Cardiac muscle cell (in vitro differentiated cells and primary cell): Measurements from ENCODE around the gene LAD1. TPM values are rescaled to one million over a fixed set of nuclear protein-coding genes. Genes with fewer than 3 reads are reported as not detected.

Source experiments
- DNase-seq, 2 donors: peaks; one replicate each; pipeline versions ENCODE4 v3.0.0 to v3.0.0-alpha.2; 2010 to 2017; ENCODE audit warnings: low read depth in 1 of 2, low spot score in 1 of 2
- H3K27ac ChIP-seq: fragments of 200-600 bp; sonication (generic); 2 replicates; pipeline ENCODE4 v1.5.1; 2016
- H3K27me3 ChIP-seq: fragments of 200-600 bp; sonication (generic); 2 replicates; pipeline ENCODE4 v1.6.0; 2016; ENCODE audit warnings: control low read depth
- H3K36me3 ChIP-seq: fragments of 200-600 bp; sonication (generic); 2 replicates; pipeline ENCODE4 v1.5.1; 2016; ENCODE audit warnings: control low read depth
- H3K4me1 ChIP-seq: fragments of 200-600 bp; sonication (generic); 2 replicates; pipeline ENCODE4 v1.8.1; 2017; ENCODE audit warnings: low read depth, mild to moderate bottlenecking, mixed run types
- H3K4me3 ChIP-seq: fragments of 200-600 bp; sonication (generic); 2 replicates; pipeline ENCODE4 v1.5.1; 2016; ENCODE audit warnings: mild to moderate bottlenecking
- H3K9me3 ChIP-seq: fragments of 200-600 bp; sonication (generic); 2 replicates; pipeline ENCODE4 v1.5.1; 2017; ENCODE audit warnings: low read depth, mild to moderate bottlenecking, control low read depth
- polyA plus RNA-seq: library from polyadenylated mRNA; unstranded; fragments of >200 nt; fragmentation: Nextera tagmentation; extraction: Ambion mirVana; gene quantifications from 2 replicates; pipeline ENCODE4 v1.2.1, GENCODE V29; 2016
- total RNA-seq: library from RNA; depleted of rRNA; stranded (reverse); fragments of >200 nt; gene quantifications from 2 replicates; pipeline ENCODE4 v1.2.3, GENCODE V29; 2016
- TF ChIP-seq, protein P1 (sequence below): IDR thresholded peaks from 2 replicates; pipeline ENCODE4 v1.5.1; 2012; ENCODE audit warnings: low read depth, mild to moderate bottlenecking, low read length

Gene LAD1
- total and polyA plus RNA-seq, 2 experiments from 2014 or later, result 8.2 to 12.6 TPM

- DNase-seq, result no peak
- Histone ChIP-seq H3K27ac (no peak overlapping the region), H3K4me3 (no peak overlapping the region), H3K27me3 (no peaks in the 10 kb centered on the region), H3K4me1 (peaks cover 15% of the 10 kb centered on the region), H3K9me3 (no peaks in the 10 kb centered on the region), H3K36me3 (no peaks in the 10 kb centered on the region)
- TF ChIP-seq, protein P1, sequence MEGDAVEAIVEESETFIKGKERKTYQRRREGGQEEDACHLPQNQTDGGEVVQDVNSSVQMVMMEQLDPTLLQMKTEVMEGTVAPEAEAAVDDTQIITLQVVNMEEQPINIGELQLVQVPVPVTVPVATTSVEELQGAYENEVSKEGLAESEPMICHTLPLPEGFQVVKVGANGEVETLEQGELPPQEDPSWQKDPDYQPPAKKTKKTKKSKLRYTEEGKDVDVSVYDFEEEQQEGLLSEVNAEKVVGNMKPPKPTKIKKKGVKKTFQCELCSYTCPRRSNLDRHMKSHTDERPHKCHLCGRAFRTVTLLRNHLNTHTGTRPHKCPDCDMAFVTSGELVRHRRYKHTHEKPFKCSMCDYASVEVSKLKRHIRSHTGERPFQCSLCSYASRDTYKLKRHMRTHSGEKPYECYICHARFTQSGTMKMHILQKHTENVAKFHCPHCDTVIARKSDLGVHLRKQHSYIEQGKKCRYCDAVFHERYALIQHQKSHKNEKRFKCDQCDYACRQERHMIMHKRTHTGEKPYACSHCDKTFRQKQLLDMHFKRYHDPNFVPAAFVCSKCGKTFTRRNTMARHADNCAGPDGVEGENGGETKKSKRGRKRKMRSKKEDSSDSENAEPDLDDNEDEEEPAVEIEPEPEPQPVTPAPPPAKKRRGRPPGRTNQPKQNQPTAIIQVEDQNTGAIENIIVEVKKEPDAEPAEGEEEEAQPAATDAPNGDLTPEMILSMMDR, result no peak
These were observed 6.0 kb downstream of the LAD1 start for GRCh38 chr1:201393076-201393475.

GRCh38 chr1:201391651-201392511 is 7.2 kb downstream of the LAD1 start:
- TF ChIP-seq, protein P1, result no peak
- no peak for DNase-seq
- Histone ChIP-seq H3K27me3 (no peaks in the 10 kb centered on the region), H3K36me3 (no peaks in the 10 kb centered on the region), H3K4me3 (no peak overlapping the region), H3K27ac (peak overlapping the region; percentile 2), H3K4me1 (peaks cover 15% of the 10 kb centered on the region), H3K9me3 (no peaks in the 10 kb centered on the region)

DNA sequence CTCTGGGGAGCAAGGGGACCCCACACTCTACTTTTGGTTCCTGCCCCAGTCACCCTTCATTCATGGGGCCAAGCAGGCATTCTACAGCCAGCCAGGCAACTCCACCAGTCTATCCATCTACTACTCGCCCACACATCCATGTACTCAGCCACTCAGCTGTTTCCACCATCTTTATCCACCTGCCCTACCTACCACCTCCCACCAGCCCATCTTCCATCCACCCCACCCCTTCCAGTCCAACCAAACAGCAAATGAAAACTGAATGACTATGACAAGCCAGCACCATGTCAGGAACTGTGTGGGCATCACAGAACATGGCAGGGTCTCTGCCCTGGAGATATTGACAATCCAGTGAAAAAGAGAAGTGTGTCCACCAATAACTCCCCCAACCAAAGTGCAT is 7.9 kb downstream of the LAD1 start:
- H3K36me3 ChIP-seq, result no peaks in the 10 kb centered on the region
- no peaks in the 10 kb centered on the region for H3K9me3 ChIP-seq
- no peak for DNase-seq
- no peaks in the 10 kb centered on the region for H3K27me3 ChIP-seq
- H3K27ac ChIP-seq, result no peak overlapping the region
- TF ChIP-seq, protein P1, result no peak
- peaks cover 15% of the 10 kb centered on the region for H3K4me1 ChIP-seq
- H3K4me3 ChIP-seq, result no peak overlapping the region

DNA sequence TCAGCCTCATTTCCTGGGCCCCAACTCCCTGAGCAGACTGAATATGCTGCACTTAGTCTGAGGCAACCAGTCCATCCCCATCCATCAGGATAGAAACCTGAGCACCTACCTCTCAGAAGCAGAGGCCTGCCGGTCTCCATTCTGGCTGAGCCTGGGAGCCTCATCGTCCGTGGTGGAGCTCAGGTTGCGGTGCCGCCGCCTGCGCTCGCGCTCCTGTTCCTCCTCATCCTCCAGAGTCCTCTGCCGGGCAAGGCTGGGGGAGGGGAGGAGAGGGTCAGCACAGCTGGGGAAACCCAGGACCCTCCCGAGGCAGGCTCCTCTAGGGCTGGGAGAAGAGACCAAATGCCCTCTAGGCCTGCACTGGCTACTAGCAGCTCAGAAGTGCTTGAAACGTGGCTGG is 10.1 kb downstream of the LAD1 start:
- H3K36me3 ChIP-seq, result no peaks in the 10 kb centered on the region
- H3K9me3 ChIP-seq, result no peaks in the 10 kb centered on the region
- H3K27ac ChIP-seq, result no peak overlapping the region
- peaks cover 29% of the 10 kb centered on the region for H3K4me1 ChIP-seq
- TF ChIP-seq, protein P1, result no peak
- H3K4me3 ChIP-seq, result no peak overlapping the region
- no peaks in the 10 kb centered on the region for H3K27me3 ChIP-seq
- no peak for DNase-seq

GRCh38 chr1:201386208-201386607 is 12.9 kb downstream of the LAD1 start:
- H3K27me3 ChIP-seq, result no peaks in the 10 kb centered on the region
- H3K9me3 ChIP-seq, result no peaks in the 10 kb centered on the region
- no peak for DNase-seq
- H3K36me3 ChIP-seq, result no peaks in the 10 kb centered on the region
- H3K4me1 ChIP-seq, result peaks cover 42% of the 10 kb centered on the region
- no peak overlapping the region for H3K4me3 ChIP-seq
- peak overlapping the region; percentile 27 for H3K27ac ChIP-seq
- TF ChIP-seq, protein P1, result no peak
